ENCODE measurements around the gene SDK1.
"Not testable (repeated sequence)": the region's sequence is repeated elsewhere in the genome, so short reads cannot be mapped to it uniquely, and the experiment has no call there.

SDK1 gene

DNA sequence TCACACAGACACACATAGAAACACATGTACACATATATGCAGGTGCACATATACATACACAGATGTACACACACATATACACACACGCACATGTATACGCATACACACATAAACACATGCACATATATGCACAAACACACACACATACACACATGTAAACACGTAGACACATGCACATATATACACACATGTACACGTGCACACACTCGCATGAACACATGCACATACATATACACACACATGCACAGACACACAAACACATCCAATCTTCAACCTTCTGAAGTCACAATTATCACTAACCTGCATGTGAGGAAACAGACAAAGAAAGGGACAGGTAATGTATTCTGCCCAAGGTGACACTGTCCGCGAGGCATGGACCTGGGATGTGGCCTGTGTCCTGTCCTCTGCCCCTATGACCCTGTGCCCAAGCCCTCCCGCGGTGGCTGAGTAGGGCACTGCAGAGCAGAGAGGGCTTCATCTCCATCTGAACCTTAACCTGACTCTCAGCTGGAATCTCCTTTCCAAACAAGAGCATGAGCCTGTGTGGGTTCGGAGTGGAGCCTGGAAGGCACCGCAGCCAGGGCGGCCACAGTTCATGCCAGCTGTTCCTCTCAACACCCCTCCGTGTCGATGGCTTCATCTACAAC is 660.9 kb downstream of the SDK1 start:
- no peaks in the 10 kb centered on the region for H3K27me3 Mint-ChIP-seq (ENCODE audit: low read depth)
- peaks cover 7% of the 10 kb centered on the region for H3K4me1 Mint-ChIP-seq
- peaks cover 4% of the 10 kb centered on the region for H3K9me3 Mint-ChIP-seq
- H3K4me3 Mint-ChIP-seq, result no peak overlapping the region
- peaks cover 7% of the 10 kb centered on the region for H3K36me3 Mint-ChIP-seq (ENCODE audit: low read depth)
- TF ChIP-seq, protein P1, sequence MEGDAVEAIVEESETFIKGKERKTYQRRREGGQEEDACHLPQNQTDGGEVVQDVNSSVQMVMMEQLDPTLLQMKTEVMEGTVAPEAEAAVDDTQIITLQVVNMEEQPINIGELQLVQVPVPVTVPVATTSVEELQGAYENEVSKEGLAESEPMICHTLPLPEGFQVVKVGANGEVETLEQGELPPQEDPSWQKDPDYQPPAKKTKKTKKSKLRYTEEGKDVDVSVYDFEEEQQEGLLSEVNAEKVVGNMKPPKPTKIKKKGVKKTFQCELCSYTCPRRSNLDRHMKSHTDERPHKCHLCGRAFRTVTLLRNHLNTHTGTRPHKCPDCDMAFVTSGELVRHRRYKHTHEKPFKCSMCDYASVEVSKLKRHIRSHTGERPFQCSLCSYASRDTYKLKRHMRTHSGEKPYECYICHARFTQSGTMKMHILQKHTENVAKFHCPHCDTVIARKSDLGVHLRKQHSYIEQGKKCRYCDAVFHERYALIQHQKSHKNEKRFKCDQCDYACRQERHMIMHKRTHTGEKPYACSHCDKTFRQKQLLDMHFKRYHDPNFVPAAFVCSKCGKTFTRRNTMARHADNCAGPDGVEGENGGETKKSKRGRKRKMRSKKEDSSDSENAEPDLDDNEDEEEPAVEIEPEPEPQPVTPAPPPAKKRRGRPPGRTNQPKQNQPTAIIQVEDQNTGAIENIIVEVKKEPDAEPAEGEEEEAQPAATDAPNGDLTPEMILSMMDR (IDR thresholded peaks at IDR 0.05; ENCODE audit: unreplicated experiment in 3 of 3), result no peak
- H3K27ac Mint-ChIP-seq, result no peak overlapping the region

- not testable (repeated sequence) for H3K9me3 Mint-ChIP-seq; H3K27me3 Mint-ChIP-seq (ENCODE audit: low read depth); H3K4me1 Mint-ChIP-seq; H3K36me3 Mint-ChIP-seq (ENCODE audit: low read depth); H3K4me3 Mint-ChIP-seq; H3K27ac Mint-ChIP-seq
Measured at GRCh38 chr7:3963768-3964167, 662.7 kb downstream of the SDK1 start.

GRCh38 chr7:3964980-3965606 is 664.0 kb downstream of the SDK1 start:
- H3K27ac Mint-ChIP-seq, result no peak overlapping the region
- H3K4me1 Mint-ChIP-seq, result peaks cover 11% of the 10 kb centered on the region
- H3K9me3 Mint-ChIP-seq, result peaks cover 4% of the 10 kb centered on the region
- TF ChIP-seq, protein P1 (IDR thresholded peaks at IDR 0.05; ENCODE audit: unreplicated experiment in 3 of 3), result no peak
- peaks cover 11% of the 10 kb centered on the region for H3K36me3 Mint-ChIP-seq (ENCODE audit: low read depth)
- no peak overlapping the region for H3K4me3 Mint-ChIP-seq
- H3K27me3 Mint-ChIP-seq (ENCODE audit: low read depth), result peaks cover 6% of the 10 kb centered on the region

DNA sequence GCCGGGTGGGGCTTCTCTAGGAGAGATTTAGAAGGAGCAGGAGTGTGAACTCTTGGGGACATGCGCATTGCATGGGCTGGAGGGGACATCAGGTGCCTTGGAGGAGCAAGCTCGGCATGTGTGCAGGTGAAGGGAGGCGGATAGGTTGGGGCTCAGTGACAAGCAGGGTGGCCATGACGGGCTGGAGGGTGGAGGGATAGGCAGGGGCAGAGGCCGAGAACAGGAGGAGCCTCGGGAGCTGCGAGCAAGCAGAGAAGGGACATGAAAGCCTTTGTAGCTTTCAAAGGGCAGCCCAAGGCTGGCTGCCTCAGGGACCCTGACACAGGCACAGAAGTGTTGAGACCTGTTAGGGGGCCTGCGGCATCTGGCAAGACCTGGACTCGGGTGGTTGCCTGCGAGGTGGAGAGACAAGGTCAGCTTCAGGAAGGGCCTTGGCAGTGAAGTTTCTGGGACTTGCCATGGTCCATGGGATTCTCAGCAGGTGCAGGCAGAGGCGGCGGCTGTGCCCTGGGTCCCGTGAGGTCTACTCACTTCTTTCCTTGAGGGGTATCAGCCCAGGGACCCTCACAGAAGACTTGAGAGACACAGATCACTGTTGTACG is 664.8 kb downstream of the SDK1 start:
- H3K27me3 Mint-ChIP-seq (ENCODE audit: low read depth), result peaks cover 9% of the 10 kb centered on the region

DNA sequence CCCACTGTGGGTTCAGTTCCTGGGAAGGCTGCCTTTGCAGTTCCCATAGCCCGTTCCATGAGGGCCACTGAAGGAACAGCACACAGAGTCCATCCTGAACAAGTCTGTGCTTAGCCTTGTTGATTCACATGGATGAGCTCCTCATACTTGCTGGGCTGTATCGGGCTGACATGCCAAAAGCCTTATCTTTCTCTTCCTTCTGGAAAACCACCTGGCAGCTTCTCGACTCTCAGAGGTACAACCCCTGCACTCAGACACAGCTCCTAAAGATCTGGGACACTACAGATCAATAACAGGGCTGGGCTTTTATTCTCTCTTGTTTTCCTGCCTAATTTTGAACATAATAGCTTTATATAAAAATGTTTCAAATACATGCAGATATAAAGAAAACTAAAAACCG is 667.2 kb downstream of the SDK1 start:
- Mint-ChIP-seq H3K27me3 (ENCODE audit: low read depth) (peaks cover 17% of the 10 kb centered on the region), H3K4me1 (peaks cover 18% of the 10 kb centered on the region), H3K4me3 (no peak overlapping the region), H3K27ac (no peak overlapping the region), H3K9me3 (no peaks in the 10 kb centered on the region), H3K36me3 (ENCODE audit: low read depth) (peaks cover 23% of the 10 kb centered on the region)
- TF ChIP-seq, protein P1 (IDR thresholded peaks at IDR 0.05; ENCODE audit: unreplicated experiment in 3 of 3), result no peak

More for the DNA sequence above, 664.8 kb downstream of the SDK1 start:
- Mint-ChIP-seq H3K27ac (no peak overlapping the region), H3K9me3 (peaks cover 4% of the 10 kb centered on the region), H3K36me3 (ENCODE audit: low read depth) (peaks cover 16% of the 10 kb centered on the region), H3K4me3 (no peak overlapping the region), H3K4me1 (peaks cover 13% of the 10 kb centered on the region)
- TF ChIP-seq, protein P1 (IDR thresholded peaks at IDR 0.05; ENCODE audit: unreplicated experiment in 3 of 3), result no peak

- Mint-ChIP-seq H3K27ac (no peak overlapping the region), H3K27me3 (ENCODE audit: low read depth) (peaks cover 17% of the 10 kb centered on the region), H3K9me3 (peaks cover 2% of the 10 kb centered on the region), H3K4me3 (no peak overlapping the region), H3K4me1 (peaks cover 18% of the 10 kb centered on the region), H3K36me3 (ENCODE audit: low read depth) (peaks cover 23% of the 10 kb centered on the region)
- TF ChIP-seq, protein P1 (IDR thresholded peaks at IDR 0.05; ENCODE audit: unreplicated experiment in 3 of 3), result no peak
Measured at GRCh38 chr7:3969286-3969685, 668.2 kb downstream of the SDK1 start.

Data from nephron (organoid).